ENCODE results near the gene DSCAML1.

Gene DSCAML1

GRCh38 chr11:117677729-117678310 is 119.2 kb downstream of the DSCAML1 start:
- Histone ChIP-seq H3K27ac (ENCODE audit: low read depth, low read length, severe bottlenecking) (no peak overlapping the region), H3K4me3 (ENCODE audit: extremely low read depth, insufficient read depth, low read length, poor library complexity, severe bottlenecking) (no peak overlapping the region), H3K9me3 (ENCODE audit: control insufficient read depth, low read length) (no peaks in the 10 kb centered on the region), H3K4me1 (ENCODE audit: control insufficient read depth, insufficient read depth, low read length, poor library complexity, severe bottlenecking) (no peaks in the 10 kb centered on the region), H3K36me3 (ENCODE audit: control insufficient read depth, insufficient read depth, low read length) (no peaks in the 10 kb centered on the region)
- WGBS, 2 experiments (ENCODE audit: insufficient coverage in 2 of 2), result 90 to 91% methylated on average over 8 of the region's 12 CpGs

GRCh38 chr11:117676501-117676900 is 120.5 kb downstream of the DSCAML1 start:
- no peaks in the 10 kb centered on the region for H3K4me1 ChIP-seq (ENCODE audit: control insufficient read depth, insufficient read depth, low read length, poor library complexity, severe bottlenecking)
- H3K36me3 ChIP-seq (ENCODE audit: control insufficient read depth, insufficient read depth, low read length), result no peaks in the 10 kb centered on the region
- no peaks in the 10 kb centered on the region for H3K9me3 ChIP-seq (ENCODE audit: control insufficient read depth, low read length)
- WGBS, 2 experiments (ENCODE audit: insufficient coverage in 2 of 2), result 88 to 94% methylated on average over 6 of the region's 7 CpGs
- no peak overlapping the region for H3K27ac ChIP-seq (ENCODE audit: low read depth, low read length, severe bottlenecking)
- H3K4me3 ChIP-seq (ENCODE audit: extremely low read depth, insufficient read depth, low read length, poor library complexity, severe bottlenecking), result no peak overlapping the region

- WGBS, 2 experiments (ENCODE audit: insufficient coverage in 2 of 2), result 89 to 92% methylated on average over 5 to 8 of the region's 8 CpGs
- H3K9me3 ChIP-seq (ENCODE audit: control insufficient read depth, low read length), result no peaks in the 10 kb centered on the region
- H3K4me3 ChIP-seq (ENCODE audit: extremely low read depth, insufficient read depth, low read length, poor library complexity, severe bottlenecking), result no peak overlapping the region
- H3K4me1 ChIP-seq (ENCODE audit: control insufficient read depth, insufficient read depth, low read length, poor library complexity, severe bottlenecking), result no peaks in the 10 kb centered on the region
- no peak overlapping the region for H3K27ac ChIP-seq (ENCODE audit: low read depth, low read length, severe bottlenecking)
- H3K36me3 ChIP-seq (ENCODE audit: control insufficient read depth, insufficient read depth, low read length), result no peaks in the 10 kb centered on the region
Observed at GRCh38 chr11:117673602-117674001, 123.4 kb downstream of the DSCAML1 start.

GRCh38 chr11:117671370-117671769 is 125.6 kb downstream of the DSCAML1 start:
- Histone ChIP-seq H3K9me3 (ENCODE audit: control insufficient read depth, low read length) (no peaks in the 10 kb centered on the region), H3K4me1 (ENCODE audit: control insufficient read depth, insufficient read depth, low read length, poor library complexity, severe bottlenecking) (no peaks in the 10 kb centered on the region), H3K4me3 (ENCODE audit: extremely low read depth, insufficient read depth, low read length, poor library complexity, severe bottlenecking) (no peak overlapping the region), H3K36me3 (ENCODE audit: control insufficient read depth, insufficient read depth, low read length) (no peaks in the 10 kb centered on the region), H3K27ac (ENCODE audit: low read depth, low read length, severe bottlenecking) (no peak overlapping the region)
- 44 to 61% methylated on average over 4 of the region's 4 CpGs for WGBS, 2 experiments (ENCODE audit: insufficient coverage in 2 of 2)

- Histone ChIP-seq H3K4me1 (ENCODE audit: control insufficient read depth, insufficient read depth, low read length, poor library complexity, severe bottlenecking) (no peaks in the 10 kb centered on the region), H3K36me3 (ENCODE audit: control insufficient read depth, insufficient read depth, low read length) (no peaks in the 10 kb centered on the region), H3K9me3 (ENCODE audit: control insufficient read depth, low read length) (no peaks in the 10 kb centered on the region), H3K4me3 (ENCODE audit: extremely low read depth, insufficient read depth, low read length, poor library complexity, severe bottlenecking) (no peak overlapping the region), H3K27ac (ENCODE audit: low read depth, low read length, severe bottlenecking) (no peak overlapping the region)
- 19 to 32% methylated on average over 7 of the region's 7 CpGs for WGBS, 2 experiments (ENCODE audit: insufficient coverage in 2 of 2)
Observed at GRCh38 chr11:117670924-117671323, 126.1 kb downstream of the DSCAML1 start.

GRCh38 chr11:117670443-117670842 is 126.6 kb downstream of the DSCAML1 start:
- Histone ChIP-seq H3K4me3 (ENCODE audit: extremely low read depth, insufficient read depth, low read length, poor library complexity, severe bottlenecking) (no peak overlapping the region), H3K4me1 (ENCODE audit: control insufficient read depth, insufficient read depth, low read length, poor library complexity, severe bottlenecking) (no peaks in the 10 kb centered on the region), H3K36me3 (ENCODE audit: control insufficient read depth, insufficient read depth, low read length) (no peaks in the 10 kb centered on the region), H3K27ac (ENCODE audit: low read depth, low read length, severe bottlenecking) (no peak overlapping the region), H3K9me3 (ENCODE audit: control insufficient read depth, low read length) (no peaks in the 10 kb centered on the region)
- WGBS, 2 experiments (ENCODE audit: insufficient coverage in 2 of 2), result 42 to 46% methylated on average over 5 of the region's 5 CpGs

GRCh38 chr11:117669616-117670015 is 127.4 kb downstream of the DSCAML1 start:
- 83 to 87% methylated on average over 4 of the region's 4 CpGs for WGBS, 2 experiments (ENCODE audit: insufficient coverage in 2 of 2)
- Histone ChIP-seq H3K27ac (ENCODE audit: low read depth, low read length, severe bottlenecking) (no peak overlapping the region), H3K36me3 (ENCODE audit: control insufficient read depth, insufficient read depth, low read length) (no peaks in the 10 kb centered on the region), H3K9me3 (ENCODE audit: control insufficient read depth, low read length) (no peaks in the 10 kb centered on the region), H3K4me1 (ENCODE audit: control insufficient read depth, insufficient read depth, low read length, poor library complexity, severe bottlenecking) (peaks cover 7% of the 10 kb centered on the region), H3K4me3 (ENCODE audit: extremely low read depth, insufficient read depth, low read length, poor library complexity, severe bottlenecking) (no peak overlapping the region)

GRCh38 chr11:117669062-117669461 is 128.0 kb downstream of the DSCAML1 start:
- Histone ChIP-seq H3K9me3 (ENCODE audit: control insufficient read depth, low read length) (no peaks in the 10 kb centered on the region), H3K27ac (ENCODE audit: low read depth, low read length, severe bottlenecking) (no peak overlapping the region), H3K36me3 (ENCODE audit: control insufficient read depth, insufficient read depth, low read length) (no peaks in the 10 kb centered on the region), H3K4me1 (ENCODE audit: control insufficient read depth, insufficient read depth, low read length, poor library complexity, severe bottlenecking) (peaks cover 11% of the 10 kb centered on the region), H3K4me3 (ENCODE audit: extremely low read depth, insufficient read depth, low read length, poor library complexity, severe bottlenecking) (no peak overlapping the region)
- 54 to 80% methylated on average over 1 to 2 of the region's 4 CpGs for WGBS, 2 experiments (ENCODE audit: insufficient coverage in 2 of 2)

- no peaks in the 10 kb centered on the region for H3K36me3 ChIP-seq (ENCODE audit: control insufficient read depth, insufficient read depth, low read length)
- H3K4me3 ChIP-seq (ENCODE audit: extremely low read depth, insufficient read depth, low read length, poor library complexity, severe bottlenecking), result no peak overlapping the region
- no peaks in the 10 kb centered on the region for H3K9me3 ChIP-seq (ENCODE audit: control insufficient read depth, low read length)
- H3K4me1 ChIP-seq (ENCODE audit: control insufficient read depth, insufficient read depth, low read length, poor library complexity, severe bottlenecking), result peaks cover 11% of the 10 kb centered on the region
- WGBS, 2 experiments (ENCODE audit: insufficient coverage in 2 of 2), result 87 to 92% methylated on average over 5 to 6 of the region's 6 CpGs
- no peak overlapping the region for H3K27ac ChIP-seq (ENCODE audit: low read depth, low read length, severe bottlenecking)
Observed at GRCh38 chr11:117668321-117668751, 128.7 kb downstream of the DSCAML1 start.

- WGBS, 2 experiments (ENCODE audit: insufficient coverage in 2 of 2), result 63 to 74% methylated on average over 8 of the region's 8 CpGs
- no peak overlapping the region for H3K4me3 ChIP-seq (ENCODE audit: extremely low read depth, insufficient read depth, low read length, poor library complexity, severe bottlenecking)
- peaks cover 11% of the 10 kb centered on the region for H3K4me1 ChIP-seq (ENCODE audit: control insufficient read depth, insufficient read depth, low read length, poor library complexity, severe bottlenecking)
- H3K27ac ChIP-seq (ENCODE audit: low read depth, low read length, severe bottlenecking), result no peak overlapping the region
- H3K36me3 ChIP-seq (ENCODE audit: control insufficient read depth, insufficient read depth, low read length), result no peaks in the 10 kb centered on the region
- H3K9me3 ChIP-seq (ENCODE audit: control insufficient read depth, low read length), result no peaks in the 10 kb centered on the region
Observed at GRCh38 chr11:117664897-117665296, 132.1 kb downstream of the DSCAML1 start.

GRCh38 chr11:117663821-117664220 is 133.2 kb downstream of the DSCAML1 start:
- Histone ChIP-seq H3K4me1 (ENCODE audit: control insufficient read depth, insufficient read depth, low read length, poor library complexity, severe bottlenecking) (peaks cover 11% of the 10 kb centered on the region), H3K9me3 (ENCODE audit: control insufficient read depth, low read length) (no peaks in the 10 kb centered on the region), H3K27ac (ENCODE audit: low read depth, low read length, severe bottlenecking) (no peak overlapping the region), H3K36me3 (ENCODE audit: control insufficient read depth, insufficient read depth, low read length) (no peaks in the 10 kb centered on the region), H3K4me3 (ENCODE audit: extremely low read depth, insufficient read depth, low read length, poor library complexity, severe bottlenecking) (no peak overlapping the region)
- 62 to 67% methylated on average over 8 to 9 of the region's 11 CpGs for WGBS, 2 experiments (ENCODE audit: insufficient coverage in 2 of 2)
